GM19455 (cell line): ENCODE data around the gene LAYN.

Experiments
- ATAC-seq: cut with Tn5 transposase; IDR thresholded peaks from one replicate; pipeline ENCODE4 v1.9.1; 2021; ENCODE audit not compliant: unreplicated experiment

LAYN gene

DNA sequence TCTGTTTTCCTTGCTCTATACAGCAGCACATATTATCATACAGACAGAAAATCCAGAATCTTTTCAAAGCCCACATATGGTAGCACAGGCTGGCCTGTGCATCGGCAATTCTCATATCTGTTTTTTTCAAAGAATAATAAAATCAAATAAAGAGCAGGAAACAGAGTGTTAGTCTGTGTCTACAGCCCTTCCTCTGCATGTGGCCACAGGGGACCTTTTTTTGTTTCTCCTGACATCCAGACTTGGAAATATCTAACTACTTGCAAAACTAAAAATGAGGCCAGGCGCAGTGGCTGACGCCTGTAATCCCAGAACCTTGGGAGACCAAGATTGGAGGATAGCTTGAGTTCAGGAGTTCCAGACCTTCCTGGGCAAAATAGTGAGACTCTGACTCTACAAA lies 20.3 kb downstream of the LAYN start:
- ATAC-seq, result no peak

DNA sequence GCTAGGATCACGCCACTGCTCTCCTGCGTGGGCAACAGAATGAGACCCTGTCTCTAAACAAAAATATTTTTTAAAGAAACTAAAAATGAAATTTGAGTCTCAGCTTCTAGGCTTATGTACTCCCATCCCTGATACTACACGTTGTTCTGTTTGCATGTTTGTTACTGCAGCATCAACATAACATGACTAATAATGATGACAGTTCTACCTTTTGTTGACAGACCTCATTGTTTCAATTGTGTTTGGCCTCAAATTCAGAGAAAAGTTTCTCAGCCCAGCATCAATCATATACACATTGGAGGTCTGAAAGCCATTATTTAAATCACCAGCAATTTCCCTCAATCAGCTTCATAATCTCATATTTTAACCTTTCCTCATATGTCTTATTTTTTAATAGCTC lies 20.8 kb downstream of the LAYN start:
- ATAC-seq, result no peak

DNA sequence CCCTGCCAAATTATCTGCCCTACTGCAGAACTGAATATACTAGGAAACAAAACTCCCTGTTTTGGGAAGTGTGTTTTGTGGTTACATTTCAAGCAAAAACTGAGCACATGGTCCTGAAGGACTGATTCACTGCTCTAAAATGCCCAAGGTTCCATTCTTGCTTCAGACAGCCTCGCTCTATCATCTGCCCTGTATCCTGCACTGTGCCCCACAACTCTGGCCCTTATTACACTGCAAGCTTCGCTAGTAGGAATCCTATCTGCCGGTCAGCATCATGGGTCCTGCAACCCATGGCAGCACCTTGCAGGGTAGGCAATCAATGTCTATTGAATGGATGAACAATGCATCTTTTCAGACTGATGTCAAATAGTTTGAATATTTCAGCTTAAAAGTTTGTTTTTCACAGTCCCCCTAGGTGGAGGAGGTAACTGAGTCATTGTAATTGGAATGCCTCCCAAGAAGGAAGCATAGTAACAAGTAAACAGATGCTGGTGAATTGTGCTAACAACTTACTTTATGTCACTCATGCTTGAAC lies 21.3 kb downstream of the LAYN start:
- no peak for ATAC-seq

DNA sequence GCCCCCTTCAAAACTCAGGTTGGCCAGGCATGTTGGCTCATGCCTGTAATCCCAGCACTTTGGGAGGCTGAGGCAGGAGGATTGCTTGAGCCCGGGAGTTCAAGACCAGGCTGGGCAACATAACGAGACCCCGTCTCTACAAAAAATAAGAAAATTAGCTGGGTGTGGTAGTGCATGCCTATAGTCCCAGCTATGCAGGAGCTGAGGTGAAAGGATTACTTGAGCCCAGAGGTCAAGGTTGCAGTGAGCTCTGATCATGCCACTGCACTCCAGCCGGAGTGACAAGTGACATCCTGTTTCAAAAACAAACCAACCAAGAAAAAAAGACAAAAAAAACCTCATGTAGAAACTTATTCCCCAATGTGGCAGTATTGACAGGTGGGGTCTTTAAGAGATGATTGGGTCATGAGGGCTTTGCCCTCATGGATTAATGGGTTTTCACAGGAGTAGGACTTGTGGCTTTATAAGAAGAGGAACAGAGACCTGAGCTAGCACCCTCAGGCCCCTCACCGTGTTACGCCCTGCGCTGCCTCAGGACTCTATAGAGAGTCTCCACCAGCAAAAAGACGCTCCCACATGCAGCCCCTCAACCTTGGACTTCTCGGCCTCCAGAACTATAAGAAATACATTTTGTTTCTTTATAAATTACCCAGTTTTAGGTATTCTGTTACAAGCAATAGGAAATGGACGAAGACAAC lies 22.3 kb downstream of the LAYN start:
- no peak for ATAC-seq

DNA sequence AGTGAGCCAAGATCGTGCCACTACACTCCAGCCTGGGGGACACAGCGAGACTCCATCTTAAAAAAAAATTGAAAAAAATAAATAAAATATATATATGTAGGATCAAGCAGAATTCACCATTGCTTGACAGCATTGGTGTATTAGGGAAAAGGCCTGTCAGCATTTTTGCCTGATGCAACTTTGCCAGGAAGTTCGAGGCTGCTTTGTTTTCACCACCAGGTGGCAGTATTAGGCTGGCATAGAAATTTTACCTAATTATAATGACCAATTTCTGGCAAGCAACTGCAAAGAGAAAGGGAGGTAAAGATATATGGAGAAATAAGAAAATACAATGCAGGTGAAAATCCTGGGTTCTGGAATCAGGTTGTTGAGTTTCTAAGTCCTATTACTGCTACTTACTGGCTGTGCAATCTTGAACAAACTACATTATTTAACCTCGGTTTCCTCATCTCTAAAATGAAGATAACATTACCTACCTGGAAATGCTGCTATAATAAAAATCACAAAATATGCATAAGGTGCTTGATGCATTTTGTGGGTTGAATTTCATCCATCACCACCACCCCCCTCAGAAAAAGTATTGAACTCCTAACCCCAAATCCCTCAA lies 24.7 kb downstream of the LAYN start:
- no peak for ATAC-seq

DNA sequence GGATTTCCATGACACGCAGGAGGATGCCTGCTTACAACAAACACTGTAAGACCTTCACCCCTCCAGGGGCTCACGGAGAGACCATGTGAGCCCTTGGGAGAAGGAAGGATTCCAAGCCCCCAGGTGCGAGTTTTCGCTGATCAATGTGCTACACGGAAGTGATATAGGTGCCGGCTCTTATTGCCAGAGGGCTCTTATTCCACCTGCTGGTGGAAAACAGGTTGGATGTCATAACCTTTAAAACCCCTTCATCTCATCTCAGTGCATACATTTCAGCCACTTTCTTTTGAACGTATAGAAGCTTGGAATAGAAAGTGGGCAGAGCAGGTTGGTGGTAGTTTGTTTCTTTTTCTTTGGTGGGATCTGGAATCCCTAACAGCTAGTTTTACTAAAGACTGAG lies 25.8 kb downstream of the LAYN start:
- no peak for ATAC-seq

DNA sequence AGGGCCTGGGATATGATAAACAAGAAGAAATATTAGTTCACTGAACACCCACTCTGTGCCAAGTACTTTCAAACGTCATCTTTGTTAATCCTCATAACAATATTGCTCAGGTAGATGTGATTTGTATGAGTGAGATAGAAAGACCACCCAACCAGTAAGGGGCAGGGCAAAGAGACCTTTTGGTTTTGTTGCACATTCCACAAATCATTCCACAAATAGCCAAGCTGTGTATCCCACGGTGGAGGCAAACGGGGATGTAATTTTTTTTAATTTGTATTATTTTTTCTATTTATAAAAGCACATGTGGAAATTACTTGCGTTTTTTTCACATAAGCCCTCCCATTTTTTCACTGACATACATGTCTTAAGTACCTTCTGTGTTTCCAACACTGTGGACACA lies 29.0 kb downstream of the LAYN start:
- no peak for ATAC-seq

DNA sequence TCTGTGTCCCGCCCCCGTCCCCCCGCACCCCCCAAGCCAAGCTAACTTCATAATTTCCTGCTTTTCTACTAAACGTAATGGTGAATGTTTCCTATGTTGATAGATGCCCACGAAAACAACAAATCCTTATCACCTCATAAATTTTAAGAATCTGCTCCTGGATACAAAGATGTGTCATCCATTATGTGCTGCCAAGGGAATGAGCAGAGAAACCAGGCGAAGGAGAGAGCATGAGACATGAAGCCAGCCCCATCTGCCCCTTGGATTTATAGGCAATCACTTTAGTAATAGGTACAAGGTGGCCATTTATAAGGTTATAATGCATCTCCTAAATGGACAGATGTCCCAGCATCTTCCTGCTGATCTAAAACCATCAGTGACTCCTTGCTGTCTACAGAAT lies 30.3 kb downstream of the LAYN start:
- ATAC-seq, result no peak

DNA sequence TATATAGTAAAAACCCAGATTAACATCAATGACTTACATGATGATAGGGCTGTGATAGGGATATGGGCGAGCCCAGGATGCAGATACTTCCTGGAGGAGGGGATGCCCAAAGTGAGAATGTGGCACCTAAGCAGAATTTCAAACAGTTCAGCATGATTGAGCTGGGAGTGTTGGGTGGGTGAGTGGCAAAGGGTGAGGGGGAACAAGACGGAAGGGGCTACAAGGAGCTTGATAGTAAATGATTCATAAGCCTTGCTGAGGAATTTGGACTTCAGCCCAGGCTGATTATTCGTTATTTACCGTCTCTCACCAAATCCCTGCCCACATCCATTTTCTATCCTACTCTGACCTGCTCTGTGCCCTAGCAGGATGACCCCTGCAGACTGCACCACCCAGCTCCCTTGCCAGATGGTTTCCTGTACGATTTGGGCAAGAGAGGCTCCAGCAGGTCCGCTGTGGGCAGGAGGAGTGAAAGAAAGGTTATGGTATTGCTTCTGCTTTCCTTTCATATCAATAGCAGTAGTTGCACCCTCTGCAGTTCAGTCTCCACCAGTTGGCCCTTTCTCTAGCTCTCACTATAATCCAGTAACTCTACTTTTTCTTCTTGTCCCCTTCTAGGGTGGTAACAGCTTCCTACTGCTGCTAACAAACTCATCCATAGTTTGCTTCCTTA lies 31.4 kb downstream of the LAYN start:
- no peak for ATAC-seq

DNA sequence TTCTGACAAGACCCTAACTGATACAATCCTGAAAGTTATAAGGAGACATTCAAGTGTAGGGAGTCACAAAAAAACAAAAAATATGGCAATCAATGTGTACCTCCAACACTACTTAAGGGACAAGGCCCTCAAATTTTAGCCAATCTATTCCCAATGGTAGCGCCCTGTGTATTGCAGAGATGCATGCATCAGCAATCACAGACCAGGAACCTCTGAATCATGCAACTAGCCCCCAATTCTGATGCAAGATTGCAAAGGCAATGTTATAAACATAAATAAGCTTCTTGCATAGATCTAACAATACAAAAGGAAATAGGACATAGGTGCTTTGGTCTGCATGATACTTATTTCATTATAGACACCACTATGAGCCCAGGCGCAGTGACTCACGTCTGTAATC lies 32.1 kb downstream of the LAYN start:
- no peak for ATAC-seq

DNA sequence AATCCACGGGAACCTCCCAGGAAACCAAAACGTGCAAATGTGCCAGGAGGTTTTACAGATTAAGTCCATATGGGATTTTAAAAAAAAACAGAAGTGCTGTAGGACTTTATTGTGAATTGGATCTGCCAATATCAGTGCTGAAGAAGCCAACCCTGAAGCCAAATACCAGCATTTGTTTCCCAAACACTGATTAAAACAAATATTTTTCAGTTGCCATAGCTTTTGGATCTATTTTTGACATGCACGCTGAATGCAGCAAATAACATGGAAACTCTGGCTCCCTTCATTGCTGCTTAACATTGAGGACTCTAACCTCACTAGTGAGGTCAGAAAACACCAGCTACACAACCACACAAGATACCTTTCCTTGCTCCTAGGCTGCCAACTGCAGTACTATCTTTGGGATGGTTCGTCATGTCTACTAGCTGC lies 33.3 kb downstream of the LAYN start:
- ATAC-seq, result no peak

DNA sequence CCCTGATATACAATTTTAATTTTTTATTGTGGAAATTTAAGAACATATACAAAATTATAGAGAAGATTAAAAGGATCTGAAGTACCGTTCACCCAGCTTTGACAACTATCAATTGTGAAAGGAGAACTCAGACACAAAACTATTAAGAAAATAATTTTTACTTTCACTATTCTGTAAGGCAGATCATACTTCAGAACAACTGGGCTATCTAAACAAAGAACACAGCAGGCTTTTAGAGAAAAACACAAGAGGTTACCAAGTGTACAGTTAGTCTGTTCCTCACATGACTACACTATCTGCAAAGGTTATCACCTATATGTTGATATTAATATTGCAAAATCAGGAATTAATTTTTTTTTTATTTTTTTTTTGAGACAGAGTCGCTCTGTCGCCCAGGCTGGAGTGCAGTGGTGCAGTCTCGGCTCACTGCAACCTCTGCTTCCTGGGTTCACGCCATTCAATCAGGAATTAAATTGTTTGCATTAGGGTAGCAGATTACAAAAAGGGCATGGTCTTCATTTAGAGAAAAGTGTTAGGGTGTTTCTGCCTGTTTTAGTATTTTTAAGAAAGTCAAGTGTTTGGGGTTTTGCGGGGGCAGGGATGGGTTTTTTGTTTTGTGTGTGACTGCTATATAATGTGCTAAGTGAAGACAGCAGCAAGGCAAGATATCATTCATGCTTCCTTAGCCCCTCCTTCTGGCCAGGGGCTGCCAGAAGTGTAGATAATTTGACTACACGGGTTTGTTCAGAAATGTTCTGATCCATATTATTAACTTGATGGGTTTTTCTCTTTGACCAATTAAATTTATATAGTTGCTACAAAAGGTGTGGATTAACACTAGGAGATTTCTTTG lies 34.1 kb downstream of the LAYN start:
- no peak for ATAC-seq

DNA sequence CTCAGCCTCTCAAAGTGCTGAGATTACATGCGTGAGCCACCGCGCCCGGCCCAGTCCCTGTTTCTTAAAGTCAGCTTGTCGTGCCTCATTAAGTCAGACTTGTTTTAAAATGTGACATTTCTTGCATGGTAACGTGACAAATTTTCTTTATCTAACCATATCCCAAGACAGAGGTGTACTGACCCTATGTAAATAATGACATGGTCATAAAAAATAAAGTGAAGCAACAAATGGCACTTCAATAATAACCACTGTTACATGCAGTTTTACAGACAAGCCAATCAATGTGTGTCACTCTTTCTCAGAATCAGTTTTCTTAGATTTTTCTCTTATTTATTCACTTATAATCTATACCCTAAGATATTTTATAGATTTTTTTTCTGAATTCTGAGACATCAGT lies 35.2 kb downstream of the LAYN start:
- no peak for ATAC-seq

DNA sequence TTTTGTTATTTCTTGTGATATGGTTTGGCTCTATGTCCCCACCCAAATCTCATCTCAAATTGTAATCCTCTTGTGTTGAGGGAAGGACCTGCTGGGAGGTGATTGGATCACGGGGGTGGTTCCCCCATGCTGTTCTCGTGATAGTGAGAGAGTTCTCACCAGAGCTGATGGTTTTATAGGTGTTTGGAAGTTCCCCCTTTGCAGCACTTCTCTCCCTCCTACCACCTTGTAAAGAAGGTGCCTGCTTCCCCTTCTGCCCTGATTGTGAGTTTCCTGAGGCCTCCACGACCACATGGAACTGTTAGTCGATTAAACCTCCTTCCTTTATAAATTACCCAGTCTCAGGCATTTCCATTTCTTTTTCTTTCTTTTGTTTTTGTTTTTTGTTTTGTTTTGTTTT lies 37.3 kb downstream of the LAYN start:
- no peak for ATAC-seq

DNA sequence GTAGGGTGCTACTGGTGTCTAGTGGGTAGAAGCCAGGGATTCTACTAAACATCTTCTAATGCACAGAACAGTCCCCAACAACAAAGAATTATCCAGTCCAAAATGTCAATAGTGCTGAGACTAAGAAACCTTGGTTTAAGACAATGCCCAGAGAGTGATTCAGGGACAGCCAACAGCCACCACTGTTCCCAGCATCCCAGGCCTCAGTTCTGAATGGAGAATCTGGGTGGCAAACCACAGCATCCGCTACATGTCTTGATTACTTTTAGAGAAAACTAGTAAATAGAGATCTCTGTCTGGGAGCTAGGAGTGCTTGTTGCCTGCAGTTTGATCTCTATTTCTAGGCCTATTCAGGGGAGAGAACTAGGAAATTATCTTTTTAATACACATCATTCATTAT lies 40.8 kb downstream of the LAYN start:
- ATAC-seq, result no peak

DNA sequence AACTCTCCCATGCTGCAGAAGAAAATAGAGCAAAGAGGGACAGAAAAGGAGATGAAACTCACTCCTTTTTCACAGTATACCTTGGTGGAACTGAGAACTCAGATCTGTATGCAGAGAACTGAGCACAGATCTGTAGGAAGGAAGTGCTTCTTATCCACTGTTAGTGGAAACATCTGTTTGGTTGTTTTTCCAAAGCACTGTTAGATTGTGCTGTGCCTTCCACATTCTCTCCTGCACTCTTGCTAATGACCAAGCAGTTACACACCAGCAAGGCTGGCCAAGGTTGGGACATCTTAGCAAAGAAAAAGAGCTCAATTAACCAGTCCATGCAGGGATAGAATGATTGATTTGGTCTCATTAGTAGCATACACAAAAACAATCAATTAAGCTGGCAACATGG lies 41.6 kb downstream of the LAYN start:
- no peak for ATAC-seq

DNA sequence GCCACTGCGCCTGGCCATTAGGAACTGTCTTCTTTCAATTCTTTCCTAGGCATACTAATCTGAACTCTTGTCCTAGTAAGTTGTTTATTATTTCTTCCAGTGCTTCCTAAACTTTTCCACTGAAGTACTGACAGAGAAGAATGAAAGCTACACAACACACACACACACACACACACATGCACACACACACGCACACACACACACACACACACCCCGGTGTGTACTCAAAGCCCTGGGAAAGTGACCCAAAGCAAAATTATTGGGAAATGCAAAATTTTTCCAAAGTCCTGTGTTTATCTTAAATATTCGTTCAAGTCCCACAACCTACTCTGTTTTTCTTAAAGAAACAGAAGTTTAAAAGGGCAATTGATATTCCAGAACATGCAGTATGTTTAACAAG lies 42.4 kb downstream of the LAYN start:
- no peak for ATAC-seq

DNA sequence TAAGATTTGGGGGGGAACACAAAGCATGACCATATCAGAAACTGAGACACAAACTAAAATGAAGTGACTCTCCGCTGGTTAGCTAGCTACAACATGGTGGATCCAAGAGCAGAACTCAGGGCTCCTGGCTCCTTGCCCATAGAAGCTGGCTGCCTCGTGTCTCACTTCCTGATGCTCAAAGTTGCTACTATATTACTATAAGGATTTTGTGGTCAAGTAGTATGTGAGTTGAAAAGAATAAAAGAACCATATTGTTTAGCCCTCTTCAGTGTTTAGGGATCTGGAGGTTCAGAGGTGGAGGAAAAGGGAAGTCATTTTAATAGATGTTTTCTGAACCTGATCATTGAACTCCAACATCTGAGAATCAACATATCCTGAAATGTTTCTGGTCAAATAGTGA lies 44.9 kb downstream of the LAYN start:
- no peak for ATAC-seq

DNA sequence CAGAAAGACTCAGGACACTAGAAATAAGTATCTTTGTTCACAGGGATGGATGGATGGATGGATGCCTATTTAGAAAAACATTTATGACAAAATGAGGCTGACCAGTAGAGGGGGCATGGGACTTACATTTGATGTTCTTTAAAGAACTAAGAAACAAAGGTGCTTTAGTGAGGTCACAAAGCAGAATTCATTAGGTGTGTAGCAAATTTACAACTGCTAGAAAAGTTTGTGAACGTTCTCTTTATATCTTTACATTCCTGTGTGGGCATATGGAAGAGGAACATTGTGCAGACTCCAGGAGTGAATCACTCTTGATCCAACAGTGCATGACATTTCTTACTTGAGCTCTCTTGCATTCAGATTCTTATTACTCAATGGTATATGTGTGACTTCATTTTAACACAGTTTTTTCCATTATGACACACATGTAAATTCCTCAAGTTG lies 45.9 kb downstream of the LAYN start:
- ATAC-seq, result no peak

DNA sequence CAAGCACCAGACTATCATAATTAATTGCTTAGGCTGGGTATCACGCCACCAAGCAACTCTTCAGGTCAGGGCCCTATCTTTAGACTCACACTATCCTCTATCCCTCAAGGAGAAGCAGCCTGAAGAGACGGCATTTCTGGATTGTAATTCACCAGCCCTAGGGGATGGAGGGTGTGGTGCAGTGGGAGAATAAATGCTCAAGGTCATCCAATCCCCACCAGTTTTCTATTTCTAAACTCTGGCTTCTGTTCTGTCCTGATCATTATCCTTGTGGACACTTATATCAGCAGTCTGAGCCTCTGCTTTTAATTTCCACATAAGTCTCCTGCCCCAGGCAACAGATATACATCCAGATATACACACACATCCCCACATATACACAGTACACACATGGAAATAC lies 48.6 kb downstream of the LAYN start:
- no peak for ATAC-seq

DNA sequence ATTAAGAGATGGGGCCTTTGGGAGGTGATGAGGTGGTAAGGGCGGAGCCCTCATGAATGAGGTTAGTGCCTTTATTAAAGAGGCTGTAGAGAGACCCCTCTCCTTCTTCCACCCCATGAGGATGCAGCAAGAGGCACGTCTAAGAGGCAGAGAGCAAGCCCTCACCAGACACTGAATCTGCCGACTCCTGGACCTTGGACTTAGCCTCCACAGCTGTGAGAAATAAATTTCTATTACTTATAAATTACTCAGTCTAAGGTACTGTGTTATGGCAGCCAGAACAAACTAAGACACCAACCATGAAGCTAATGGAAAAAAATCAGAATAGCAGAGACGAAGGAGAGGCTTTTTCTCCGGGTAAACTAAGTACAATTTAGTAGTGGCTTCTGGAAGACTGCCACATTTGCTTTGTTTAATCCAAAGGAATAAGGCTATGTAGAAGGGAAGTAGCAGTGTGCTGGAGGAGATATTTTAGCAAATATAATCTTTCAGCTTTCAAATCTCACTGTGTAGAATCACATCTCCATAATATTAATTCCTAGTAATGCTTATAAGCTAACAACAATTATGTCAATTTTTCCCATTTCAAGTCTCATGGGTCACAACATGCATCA lies 49.5 kb downstream of the LAYN start:
- ATAC-seq, result no peak
